ENCODE data around the gene EPHA7. TPM values are rescaled to one million over a fixed set of nuclear protein-coding genes. Genes with fewer than 3 reads are reported as not detected.

Gene EPHA7
- total RNA-seq, 1 experiment from 2014 or later: 9.5 TPM

DNA sequence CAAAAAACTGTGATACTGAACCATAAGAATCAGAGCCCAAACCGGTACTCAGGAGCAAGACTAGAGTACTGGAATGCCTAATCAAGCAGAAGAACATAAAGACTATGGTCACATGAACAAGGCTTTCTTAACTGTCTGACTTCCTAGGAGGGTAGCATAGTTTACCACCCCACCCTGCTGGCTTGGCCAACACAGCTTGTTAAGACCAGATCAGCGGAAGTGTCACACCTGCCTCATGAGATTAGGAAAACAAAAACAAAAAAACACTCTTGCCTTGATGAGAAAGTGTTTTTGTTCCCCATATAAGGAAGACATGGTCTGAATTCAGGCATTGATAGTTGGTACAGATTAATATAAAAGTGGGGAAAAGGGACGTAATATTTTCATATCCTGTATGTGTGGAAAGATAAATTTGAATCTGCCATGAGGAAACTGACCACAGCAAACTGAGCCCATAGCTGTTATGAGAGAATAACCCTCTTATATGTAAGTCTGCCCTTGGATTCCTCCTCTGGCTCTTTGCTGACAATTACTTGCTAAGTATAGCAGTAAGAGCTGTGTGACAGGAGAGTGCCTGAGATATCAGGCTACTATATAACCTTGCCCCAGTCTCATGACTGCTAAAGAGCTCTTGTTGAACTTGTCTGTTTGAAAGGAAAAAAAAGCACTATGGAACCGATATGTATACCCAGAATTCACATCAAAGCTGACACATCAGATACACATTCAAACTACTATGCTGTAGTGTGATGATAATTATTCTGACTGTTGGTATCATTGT lies 197.1 kb downstream of the EPHA7 start:
- Histone ChIP-seq H3K4ac (ENCODE audit: low read depth, low read length) (no peak overlapping the region), H3K27ac (ENCODE audit: insufficient read length, low read depth, low read length) (no peak overlapping the region)

More for the DNA sequence above, 197.1 kb downstream of the EPHA7 start:
- Histone ChIP-seq H4K20me1 (ENCODE audit: control insufficient read depth, insufficient read depth, insufficient read length) (no peaks in the 10 kb centered on the region), H3K79me2 (ENCODE audit: insufficient read depth, low read length) (no peaks in the 10 kb centered on the region), H4K8ac (replicated peaks; ENCODE audit: insufficient read length, low read depth, low read length) (no peak overlapping the region), H2BK5ac (ENCODE audit: insufficient read length, low read length) (no peak overlapping the region), H3T11ph (ENCODE audit: low read length) (no peak overlapping the region), H3K4me2 (ENCODE audit: insufficient read depth, insufficient read length, low read length) (no peak overlapping the region), H3K23me2 (ENCODE audit: insufficient read length, low read depth, low read length, poor library complexity, severe bottlenecking) (no peaks in the 10 kb centered on the region), H2AFZ (ENCODE audit: low read length) (no peak overlapping the region), H2BK20ac (ENCODE audit: low read depth, low read length, poor library complexity, severe bottlenecking) (no peak overlapping the region), H3K14ac (ENCODE audit: insufficient read depth, low read length) (no peak overlapping the region), H3K4me1 (ENCODE audit: insufficient read depth, low read length) (no peaks in the 10 kb centered on the region), H3K56ac (ENCODE audit: insufficient read length, low read depth, low read length) (no peak overlapping the region), H3K18ac (ENCODE audit: insufficient read length, low read depth, low read length) (no peak overlapping the region), H3K79me1 (ENCODE audit: insufficient read depth, low read depth, low read length, poor library complexity, severe bottlenecking) (no peaks in the 10 kb centered on the region), H2BK120ac (ENCODE audit: low read depth, low read length, poor library complexity, severe bottlenecking) (no peak overlapping the region), H2BK12ac (ENCODE audit: insufficient read length, low read depth, low read length) (no peak overlapping the region), H3K9ac (ENCODE audit: extremely low read depth, insufficient read length, low read length) (no peak overlapping the region), H2AK5ac (ENCODE audit: insufficient read length, low read length) (no peak overlapping the region), H2BK15ac (ENCODE audit: low read depth, low read length) (no peak overlapping the region), H3K27me3 (ENCODE audit: insufficient read depth, low read length) (no peaks in the 10 kb centered on the region), H4K5ac (ENCODE audit: insufficient read length, low read depth, low read length) (no peak overlapping the region), H3K9me3 (ENCODE audit: control insufficient read depth, low read depth, low read length) (no peaks in the 10 kb centered on the region), H4K91ac (ENCODE audit: insufficient read length, low read depth, low read length) (no peak overlapping the region), H3K23ac (ENCODE audit: insufficient read length, low read depth, low read length) (no peak overlapping the region)
- peaks cover 0 to 2% of the 10 kb centered on the region in 2 experiments; a peak in 2 of 5 replicates for H3K9me3 Mint-ChIP-seq
- no peak overlapping the region for H3K4me3 Mint-ChIP-seq
- no peak for DNase-seq
- TF ChIP-seq, protein P1, sequence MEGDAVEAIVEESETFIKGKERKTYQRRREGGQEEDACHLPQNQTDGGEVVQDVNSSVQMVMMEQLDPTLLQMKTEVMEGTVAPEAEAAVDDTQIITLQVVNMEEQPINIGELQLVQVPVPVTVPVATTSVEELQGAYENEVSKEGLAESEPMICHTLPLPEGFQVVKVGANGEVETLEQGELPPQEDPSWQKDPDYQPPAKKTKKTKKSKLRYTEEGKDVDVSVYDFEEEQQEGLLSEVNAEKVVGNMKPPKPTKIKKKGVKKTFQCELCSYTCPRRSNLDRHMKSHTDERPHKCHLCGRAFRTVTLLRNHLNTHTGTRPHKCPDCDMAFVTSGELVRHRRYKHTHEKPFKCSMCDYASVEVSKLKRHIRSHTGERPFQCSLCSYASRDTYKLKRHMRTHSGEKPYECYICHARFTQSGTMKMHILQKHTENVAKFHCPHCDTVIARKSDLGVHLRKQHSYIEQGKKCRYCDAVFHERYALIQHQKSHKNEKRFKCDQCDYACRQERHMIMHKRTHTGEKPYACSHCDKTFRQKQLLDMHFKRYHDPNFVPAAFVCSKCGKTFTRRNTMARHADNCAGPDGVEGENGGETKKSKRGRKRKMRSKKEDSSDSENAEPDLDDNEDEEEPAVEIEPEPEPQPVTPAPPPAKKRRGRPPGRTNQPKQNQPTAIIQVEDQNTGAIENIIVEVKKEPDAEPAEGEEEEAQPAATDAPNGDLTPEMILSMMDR (conservative IDR thresholded peaks at IDR 0.05): no peak
- no peaks in the 10 kb centered on the region for H3K27me3 Mint-ChIP-seq (ENCODE audit: low read depth)
- no peaks in the 10 kb centered on the region for H3K36me3 Mint-ChIP-seq (ENCODE audit: insufficient read depth in 1 of 3, low read depth in 3 of 3)
- no peak overlapping the region; a peak in 1 of 7 replicates for H3K27ac Mint-ChIP-seq
- WGBS (ENCODE audit: extremely low coverage, insufficient read length, low lambda C conversion rate): no CpG with 5 or more reads among the region's 4 CpGs
- peaks cover 0 to 6% of the 10 kb centered on the region in 2 experiments; a peak in 2 of 4 replicates for H3K4me1 Mint-ChIP-seq

Measured in H9 (cell line).